CD14-positive monocyte (primary cell): ENCODE results near the gene SPEF2. TPM values are rescaled to one million over a fixed set of nuclear protein-coding genes. Genes with fewer than 3 reads are reported as not detected.

Experiments
- DNase-seq, 3 donors: peaks; one replicate each; pipeline ENCODE4 v3.0.0-alpha.2; 2011 to 2022
- H2AFZ ChIP-seq: 2 replicates; pipeline ENCODE4 v1.6.0; 2012; ENCODE audit warnings: mild to moderate bottlenecking, low read depth, low read length, inconsistent platforms; ENCODE audit not compliant: insufficient read depth, poor library complexity, severe bottlenecking
- H3K27ac ChIP-seq, 2 donors: 1 replicate in 1 of 2; 2 replicates in 1 of 2; pipeline ENCODE4 v1.5.1; 2012 to 2013; ENCODE audit warnings: low read length in 2 of 2, control low read depth in 1 of 2, inconsistent platforms in 1 of 2, low read depth in 1 of 2, mild to moderate bottlenecking in 1 of 2
- H3K27me3 ChIP-seq, 2 donors: one replicate each; pipeline versions ENCODE4 v1.6.0 to v1.6.1; 2011 to 2013; ENCODE audit warnings: low read length in 2 of 2; ENCODE audit not compliant: control insufficient read depth in 2 of 2, insufficient read depth in 2 of 2
- H3K36me3 ChIP-seq, 2 donors: replicated peaks in 1 of 2; 1 replicate in 1 of 2; 2 replicates in 1 of 2; pipeline versions ENCODE4 v1.5.1 to v1.6.1; 2012 to 2013; ENCODE audit warnings: low read length in 2 of 2, control low read depth in 1 of 2, inconsistent platforms in 1 of 2, mild to moderate bottlenecking in 1 of 2; ENCODE audit not compliant: insufficient read depth in 2 of 2, control insufficient read depth in 1 of 2
- H3K4me1 ChIP-seq, 2 donors: 1 replicate in 1 of 2; 2 replicates in 1 of 2; pipeline versions ENCODE4 v1.5.1 to v1.6.1; 2012 to 2013; ENCODE audit warnings: low read length in 2 of 2, control low read depth in 1 of 2, inconsistent platforms in 1 of 2, mild to moderate bottlenecking in 1 of 2, moderate library complexity in 1 of 2; ENCODE audit not compliant: insufficient read depth in 2 of 2, control insufficient read depth in 1 of 2
- H3K4me2 ChIP-seq: replicated peaks from 2 replicates; pipeline ENCODE3; 2012; ENCODE audit warnings: low read length, moderate library complexity, mild to moderate bottlenecking; ENCODE audit not compliant: poor library complexity, severe bottlenecking; ENCODE audit errors: extremely low read depth
- H3K4me3 ChIP-seq, 3 experiments: fragments of 200-600 bp in 1 of 3; sonication (generic) in 1 of 3; replicated peaks in 1 of 3; 1 replicate in 2 of 3; 2 replicates in 1 of 3; pipeline ENCODE4 v1.5.1; 2011 to 2013; ENCODE audit warnings: low read length in 3 of 3, mild to moderate bottlenecking in 3 of 3, control low read depth in 2 of 3, low read depth in 2 of 3, inconsistent platforms in 1 of 3, moderate library complexity in 1 of 3
- H3K79me2 ChIP-seq: 2 replicates; pipeline ENCODE4 v1.6.0; 2012; ENCODE audit warnings: mild to moderate bottlenecking, control low read depth, inconsistent platforms, low read length, moderate library complexity; ENCODE audit not compliant: insufficient read depth
- H3K9ac ChIP-seq: 2 replicates; pipeline ENCODE4 v1.6.0; 2017; ENCODE audit warnings: low read length, mild to moderate bottlenecking; ENCODE audit not compliant: insufficient read depth, poor library complexity, severe bottlenecking
- H3K9me3 ChIP-seq, 2 donors: replicated peaks in 1 of 2; 1 replicate in 1 of 2; 2 replicates in 1 of 2; pipeline versions ENCODE4 v1.5.1 to v1.6.1; 2012 to 2013; ENCODE audit warnings: low read length in 2 of 2, control low read depth in 1 of 2; ENCODE audit not compliant: control insufficient read depth in 1 of 2, insufficient read depth in 1 of 2
- H4K20me1 ChIP-seq: 2 replicates; pipeline ENCODE4 v1.6.0; 2012; ENCODE audit warnings: mild to moderate bottlenecking, low read length, control low read depth, moderate library complexity; ENCODE audit not compliant: insufficient read depth
- H3K27ac Mint-ChIP-seq, 7 donors: one replicate each; pipeline ENCODE4 v1.8.0; 2020; ENCODE audit warnings: mild to moderate bottlenecking in 7 of 7, mixed read lengths in 7 of 7, moderate library complexity in 6 of 7, inconsistent platforms in 2 of 7
- H3K27me3 Mint-ChIP-seq, 3 donors: one replicate each; pipeline ENCODE4 v1.8.0; 2021 to 2022; ENCODE audit warnings: low read depth in 3 of 3, mild to moderate bottlenecking in 3 of 3, mixed read lengths in 3 of 3, moderate library complexity in 3 of 3, inconsistent platforms in 1 of 3
- H3K36me3 Mint-ChIP-seq, 2 donors: one replicate each; pipeline ENCODE4 v1.8.0; 2020; ENCODE audit warnings: mixed read lengths in 2 of 2, inconsistent platforms in 1 of 2, mild to moderate bottlenecking in 1 of 2
- H3K4me1 Mint-ChIP-seq: one replicate; pipeline ENCODE4 v1.8.0; 2020; ENCODE audit warnings: mild to moderate bottlenecking, mixed read lengths
- H3K4me3 Mint-ChIP-seq, 2 donors: one replicate each; pipeline ENCODE4 v1.8.0; 2020; ENCODE audit warnings: mild to moderate bottlenecking in 2 of 2, mixed read lengths in 2 of 2, moderate library complexity in 1 of 2
- H3K9me3 Mint-ChIP-seq, 7 donors: one replicate each; pipeline ENCODE4 v1.8.0; 2020 to 2022; ENCODE audit warnings: mixed read lengths in 7 of 7, mild to moderate bottlenecking in 6 of 7, moderate library complexity in 6 of 7, inconsistent platforms in 2 of 7
- WGBS: methylation state at CpG from one replicate; pipeline ENCODE4 v1.1.5; 2013; ENCODE audit warnings: missing lambda C conversion rate; ENCODE audit not compliant: insufficient coverage; 5-methylcytosine and 5-hydroxymethylcytosine counted together
- intact Hi-C, 2 donors: fragments of 100-400 bp; cut with micrococcal nuclease; formaldehyde crosslinking; loops; one replicate each; pipeline versions ENCODE4 v1.15.0 to v1.15.1; 2023
- polyA plus RNA-seq, 3 donors: library from polyadenylated mRNA; depleted of rRNA in 1 of 3; unstranded in 2 of 3; stranded (reverse) in 1 of 3; fragments of 300-500 nt in 2 of 3; fragments of >200 nt in 1 of 3; fragmentation: Illumina TruSeq in 2 of 3; gene quantifications; 1 replicate in 2 of 3; 2 replicates in 1 of 3; pipeline ENCODE4 v1.2.3, GENCODE V29; 2012 to 2021
- TF ChIP-seq, protein P1 (sequence below): fragments of 200-600 bp; IDR thresholded peaks from one replicate; pipeline ENCODE4 v1.8.0; 2022; ENCODE audit warnings: antibody characterized with exemption, mild to moderate bottlenecking

The SPEF2 gene
- polyA plus RNA-seq, 3 donors: 0.46 to 0.96 (median 0.48) TPM

GRCh38 chr5:35736280-35736679 lies 118.6 kb downstream of the SPEF2 start:
- H3K4me2 ChIP-seq: no peak overlapping the region
- intact Hi-C loops: no loop called here
- H3K79me2 ChIP-seq: no peaks in the 10 kb centered on the region
- TF ChIP-seq, protein P1, sequence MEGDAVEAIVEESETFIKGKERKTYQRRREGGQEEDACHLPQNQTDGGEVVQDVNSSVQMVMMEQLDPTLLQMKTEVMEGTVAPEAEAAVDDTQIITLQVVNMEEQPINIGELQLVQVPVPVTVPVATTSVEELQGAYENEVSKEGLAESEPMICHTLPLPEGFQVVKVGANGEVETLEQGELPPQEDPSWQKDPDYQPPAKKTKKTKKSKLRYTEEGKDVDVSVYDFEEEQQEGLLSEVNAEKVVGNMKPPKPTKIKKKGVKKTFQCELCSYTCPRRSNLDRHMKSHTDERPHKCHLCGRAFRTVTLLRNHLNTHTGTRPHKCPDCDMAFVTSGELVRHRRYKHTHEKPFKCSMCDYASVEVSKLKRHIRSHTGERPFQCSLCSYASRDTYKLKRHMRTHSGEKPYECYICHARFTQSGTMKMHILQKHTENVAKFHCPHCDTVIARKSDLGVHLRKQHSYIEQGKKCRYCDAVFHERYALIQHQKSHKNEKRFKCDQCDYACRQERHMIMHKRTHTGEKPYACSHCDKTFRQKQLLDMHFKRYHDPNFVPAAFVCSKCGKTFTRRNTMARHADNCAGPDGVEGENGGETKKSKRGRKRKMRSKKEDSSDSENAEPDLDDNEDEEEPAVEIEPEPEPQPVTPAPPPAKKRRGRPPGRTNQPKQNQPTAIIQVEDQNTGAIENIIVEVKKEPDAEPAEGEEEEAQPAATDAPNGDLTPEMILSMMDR: no peak
- no peak overlapping the region for H2AFZ ChIP-seq
- no peaks in the 10 kb centered on the region for H3K27me3 ChIP-seq
- no peaks in the 10 kb centered on the region for H3K4me1 Mint-ChIP-seq
- H3K27ac ChIP-seq: no peak overlapping the region
- no peaks in the 10 kb centered on the region for H3K9me3 ChIP-seq
- no peak overlapping the region for H3K4me3 Mint-ChIP-seq
- peak in 2 of 3 donors; percentile 4 to 43 for DNase-seq
- no peaks in the 10 kb centered on the region for H3K36me3 ChIP-seq
- H3K36me3 Mint-ChIP-seq: peaks cover 0 to 2% of the 10 kb centered on the region in 2 donors
- H3K27me3 Mint-ChIP-seq: peaks cover 0 to 2% (median 0%) of the 10 kb centered on the region in 3 donors
- H3K27ac Mint-ChIP-seq: no peak overlapping the region
- H3K4me1 ChIP-seq: no peaks in the 10 kb centered on the region
- no peak overlapping the region for H3K4me3 ChIP-seq
- no peak overlapping the region for H3K9ac ChIP-seq
- H3K9me3 Mint-ChIP-seq: peaks cover 0 to 7% (median 3%) of the 10 kb centered on the region in 7 donors
- H4K20me1 ChIP-seq: no peaks in the 10 kb centered on the region

DNA sequence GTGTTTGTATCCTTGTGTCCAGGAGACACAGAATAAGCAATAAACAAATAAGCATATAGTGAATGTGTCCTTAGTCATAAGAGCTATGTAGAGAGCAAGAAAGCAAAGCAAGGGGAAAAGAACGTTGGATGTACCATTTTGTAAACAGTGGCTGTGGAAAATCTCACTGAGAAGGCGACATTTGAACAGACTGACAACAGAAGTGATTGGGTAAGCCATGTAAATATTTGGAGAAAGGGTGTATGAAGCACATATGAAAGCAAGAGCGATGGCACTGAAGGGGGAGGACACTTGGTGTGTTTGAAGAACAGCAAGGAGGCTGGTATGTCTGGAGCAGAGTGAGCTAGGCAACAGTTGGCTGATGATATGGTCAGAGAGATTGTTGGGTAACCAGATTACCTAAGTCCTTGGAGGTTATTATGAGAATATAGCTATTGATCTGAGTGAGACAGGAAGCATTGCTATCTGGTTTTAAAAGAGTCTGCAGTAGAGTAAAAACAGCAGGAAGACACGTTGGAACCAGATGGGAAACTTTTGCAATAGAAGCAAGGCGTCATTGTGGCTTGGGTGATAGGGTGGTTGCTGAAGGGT lies 123.6 kb downstream of the SPEF2 start:
- Mint-ChIP-seq H3K4me1 (no peaks in the 10 kb centered on the region), H3K36me3 (peaks cover 4 to 8% of the 10 kb centered on the region in 2 donors), H3K9me3 (peaks cover 2 to 14% (median 10%) of the 10 kb centered on the region in 7 donors), H3K4me3 (no peak overlapping the region), H3K27me3 (peaks cover 0 to 1% (median 0%) of the 10 kb centered on the region in 3 donors), H3K27ac (no peak overlapping the region)
- no peak overlapping the region for H3K4me3 ChIP-seq
- H3K36me3 ChIP-seq: no peaks in the 10 kb centered on the region
- H3K9me3 ChIP-seq: peaks cover 0 to 9% of the 10 kb centered on the region in 2 donors
- H3K9ac ChIP-seq: no peak overlapping the region
- TF ChIP-seq, protein P1: no peak
- intact Hi-C loops: no loop called here
- no peaks in the 10 kb centered on the region for H3K4me1 ChIP-seq
- H3K27ac ChIP-seq: no peak overlapping the region
- WGBS: 76% methylated on average over 4 of the region's 5 CpGs
- H3K27me3 ChIP-seq: no peaks in the 10 kb centered on the region
- no peak overlapping the region for H3K4me2 ChIP-seq
- no peaks in the 10 kb centered on the region for H4K20me1 ChIP-seq
- DNase-seq: no peak
- no peaks in the 10 kb centered on the region for H3K79me2 ChIP-seq
- no peak overlapping the region for H2AFZ ChIP-seq
